ENCODE measurements around the gene PCDHGA9.
"Not testable (repeated sequence)": the region's sequence is repeated elsewhere in the genome, so short reads cannot be mapped to it uniquely, and the experiment has no call there.

The PCDHGA9 gene

GRCh38 chr5:141402553-141403243 lies at the start of gene PCDHGA9:
Gene PCDHGA9, plus strand, starts transcription at chr5:141402778. Its CDS starts 175 bp downstream, at chr5:141402953.
- DNase-seq = no peak

GRCh38 chr5:141354900-141355469 lies 47.6 kb upstream of the PCDHGA9 start, which contains the start of gene PCDHGA4:
Gene PCDHGA4, plus strand, starts transcription at chr5:141355021. Its CDS starts 87 bp downstream, at chr5:141355108.
- DNase-seq = no peak

DNA sequence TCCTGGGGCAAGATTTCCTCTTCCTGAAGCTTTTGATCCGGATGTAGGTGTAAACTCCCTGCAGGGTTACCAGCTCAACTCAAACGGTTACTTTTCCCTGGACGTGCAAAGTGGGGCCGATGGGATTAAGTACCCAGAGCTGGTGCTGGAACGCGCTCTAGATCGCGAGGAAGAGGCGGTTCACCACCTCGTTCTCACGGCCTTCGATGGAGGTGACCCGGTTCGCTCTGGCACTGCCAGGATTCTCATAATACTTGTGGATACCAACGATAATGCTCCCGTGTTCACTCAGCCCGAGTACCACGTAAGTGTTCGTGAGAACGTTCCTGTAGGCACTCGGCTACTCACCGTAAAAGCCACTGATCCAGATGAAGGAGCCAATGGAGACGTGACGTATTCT lies 46.9 kb upstream of the PCDHGA9 start:
- no peak for DNase-seq

DNA sequence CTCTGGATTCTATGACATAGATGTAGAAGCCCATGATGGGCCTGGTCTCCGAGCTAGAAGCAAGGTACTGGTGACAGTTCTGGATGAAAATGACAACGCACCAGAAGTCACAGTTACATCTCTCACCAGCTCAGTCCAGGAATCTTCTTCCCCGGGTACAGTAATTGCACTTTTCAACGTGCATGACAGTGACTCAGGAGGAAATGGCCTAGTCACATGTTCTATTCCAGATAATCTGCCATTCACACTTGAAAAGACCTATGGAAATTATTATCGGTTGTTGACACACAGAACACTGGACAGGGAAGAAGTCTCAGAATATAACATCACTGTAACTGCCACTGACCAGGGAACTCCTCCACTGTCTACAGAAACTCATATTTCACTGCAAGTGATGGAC lies 46.4 kb upstream of the PCDHGA9 start:
- DNase-seq = no peak

- no peak for DNase-seq
These were observed 45.6 kb upstream of the PCDHGA9 start for GRCh38 chr5:141356950-141357349.

- DNase-seq = no peak
These were observed 42.7 kb upstream of the PCDHGA9 start, which contains the start of gene PCDHGB2 for GRCh38 chr5:141359790-141360426. Gene PCDHGB2, plus strand, starts transcription at chr5:141359994. Its CDS starts 142 bp downstream, at chr5:141360136.

- no peak for DNase-seq
These were observed 41.9 kb upstream of the PCDHGA9 start for GRCh38 chr5:141360685-141361084.

DNA sequence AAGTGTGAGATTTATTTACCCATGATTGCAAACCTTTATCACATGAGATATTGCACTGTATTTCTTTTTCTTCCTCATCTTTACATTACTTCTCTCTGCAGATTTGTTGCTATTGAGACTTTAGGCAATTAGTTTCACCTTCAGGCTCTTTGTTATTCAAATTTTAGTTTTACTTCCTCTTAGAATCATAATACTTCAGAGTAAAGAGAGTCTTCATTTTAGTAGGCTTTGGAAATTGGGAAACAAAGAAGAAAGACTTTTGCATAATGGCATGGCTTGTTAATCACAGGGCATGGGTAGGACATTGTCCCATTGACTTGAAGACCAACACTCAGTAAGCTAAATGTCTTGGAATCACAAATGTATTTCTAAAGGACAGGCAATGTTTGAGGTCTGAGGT lies 39.9 kb upstream of the PCDHGA9 start:
- no peak for DNase-seq

GRCh38 chr5:141363952-141364660 lies 38.5 kb upstream of the PCDHGA9 start, which contains the start of gene PCDHGA5:
Gene PCDHGA5, plus strand, starts transcription at chr5:141364162. Its CDS starts 169 bp downstream, at chr5:141364331.
- DNase-seq = no peak

DNA sequence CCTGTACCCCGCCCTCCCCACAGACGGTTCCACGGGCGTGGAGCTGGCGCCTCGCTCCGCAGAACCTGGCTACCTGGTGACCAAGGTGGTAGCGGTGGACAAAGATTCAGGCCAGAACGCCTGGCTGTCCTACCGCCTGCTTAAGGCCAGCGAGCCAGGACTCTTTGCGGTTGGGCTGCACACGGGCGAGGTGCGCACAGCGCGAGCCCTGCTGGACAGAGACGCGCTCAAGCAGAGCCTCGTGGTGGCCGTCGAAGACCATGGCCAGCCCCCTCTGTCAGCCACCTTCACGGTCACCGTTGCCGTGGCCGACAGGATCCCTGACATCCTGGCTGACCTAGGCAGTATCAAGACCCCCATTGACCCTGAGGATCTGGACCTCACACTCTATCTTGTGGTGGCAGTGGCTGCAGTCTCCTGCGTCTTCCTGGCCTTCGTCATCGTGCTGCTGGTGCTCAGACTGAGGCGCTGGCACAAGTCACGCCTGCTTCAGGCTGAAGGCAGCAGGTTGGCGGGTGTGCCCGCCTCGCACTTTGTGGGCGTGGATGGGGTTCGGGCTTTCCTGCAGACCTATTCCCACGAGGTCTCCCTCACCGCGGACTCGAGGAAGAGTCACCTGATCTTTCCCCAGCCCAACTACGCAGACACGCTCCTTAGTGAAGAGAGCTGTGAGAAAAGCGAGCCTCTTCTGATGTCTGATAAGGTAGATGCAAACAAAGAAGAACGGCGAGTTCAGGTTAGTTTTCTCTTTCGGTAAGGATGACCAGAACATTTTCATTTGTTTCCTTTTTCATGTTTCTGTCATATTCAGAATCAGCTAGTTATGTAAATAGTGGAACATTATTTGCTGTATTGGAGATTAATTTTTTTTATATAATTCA lies 36.3 kb upstream of the PCDHGA9 start:
- no peak for DNase-seq

GRCh38 chr5:141369994-141370848 lies 32.4 kb upstream of the PCDHGA9 start, which contains the start of gene PCDHGB3:
Gene PCDHGB3, plus strand, starts transcription at chr5:141370242. Its CDS starts 153 bp downstream, at chr5:141370395.
- DNase-seq = no peak

DNA sequence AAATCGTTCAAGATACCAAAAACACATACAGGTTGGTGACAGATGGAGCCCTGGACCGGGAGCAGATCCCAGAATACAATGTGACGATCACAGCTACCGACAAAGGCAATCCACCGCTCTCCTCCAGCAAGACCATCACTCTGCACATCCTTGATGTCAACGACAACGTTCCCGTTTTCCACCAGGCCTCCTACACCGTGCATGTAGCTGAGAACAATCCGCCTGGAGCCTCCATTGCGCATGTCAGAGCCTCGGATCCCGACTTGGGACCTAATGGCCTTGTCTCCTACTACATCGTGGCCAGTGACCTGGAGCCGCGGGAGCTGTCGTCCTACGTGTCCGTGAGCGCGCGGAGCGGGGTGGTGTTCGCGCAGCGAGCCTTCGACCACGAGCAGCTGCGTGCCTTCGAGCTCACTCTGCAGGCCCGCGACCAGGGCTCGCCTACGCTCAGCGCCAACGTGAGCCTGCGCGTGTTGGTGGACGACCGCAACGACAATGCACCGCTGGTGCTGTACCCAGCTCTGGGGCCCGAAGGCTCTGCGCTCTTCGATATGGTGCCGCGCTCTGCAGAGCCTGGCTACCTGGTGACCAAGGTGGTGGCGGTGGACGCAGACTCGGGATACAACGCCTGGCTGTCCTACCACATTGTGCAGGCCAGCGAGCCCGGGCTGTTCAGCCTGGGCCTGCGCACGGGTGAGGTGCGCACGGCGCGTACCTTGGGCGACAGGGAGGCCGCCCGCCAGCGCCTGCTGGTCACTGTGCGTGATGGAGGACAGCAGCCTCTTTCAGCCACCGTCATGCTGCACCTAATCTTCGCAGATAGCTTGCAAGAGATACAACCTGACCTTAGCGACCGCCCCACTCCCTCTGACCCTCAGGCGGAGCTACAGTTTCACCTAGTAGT lies 30.8 kb upstream of the PCDHGA9 start:
- DNase-seq = no peak

DNA sequence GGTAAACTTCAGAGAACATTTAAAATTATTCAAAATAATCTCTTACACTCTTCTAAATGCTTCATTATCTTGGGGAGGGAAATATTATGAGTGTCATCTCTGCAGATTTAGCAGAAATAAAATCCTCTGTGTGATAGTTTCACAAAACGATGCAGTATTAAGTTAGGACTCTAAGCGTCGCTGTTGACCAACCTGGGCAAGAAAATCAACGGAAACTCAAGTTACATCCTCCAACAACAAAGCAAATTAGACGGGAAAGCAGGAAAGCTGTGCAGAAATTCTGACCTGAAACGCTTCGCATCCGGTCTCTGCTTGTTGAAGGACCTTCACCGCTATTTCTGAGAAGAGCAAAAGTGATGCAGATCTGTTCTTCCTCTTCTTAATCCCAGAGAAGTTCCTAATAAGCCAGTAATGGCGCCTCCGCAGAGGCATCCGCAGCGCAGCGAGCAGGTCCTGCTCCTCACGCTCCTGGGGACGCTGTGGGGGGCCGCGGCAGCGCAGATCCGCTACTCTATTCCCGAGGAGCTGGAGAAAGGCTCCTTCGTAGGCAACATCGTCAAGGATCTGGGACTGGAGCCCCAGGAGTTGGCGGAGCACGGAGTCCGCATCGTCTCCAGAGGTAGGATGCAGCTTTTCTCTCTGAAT lies 28.8 kb upstream of the PCDHGA9 start, which contains the start of gene PCDHGA6:
PCDHGA6 (plus strand) TSS at position 219 of the 645 bp plus-strand sequence; CDS start at position 412, 193 bp downstream.
- DNase-seq = no peak

GRCh38 chr5:141374627-141375026 lies 28.0 kb upstream of the PCDHGA9 start:
- no peak for DNase-seq

GRCh38 chr5:141375444-141376155 lies 27.0 kb upstream of the PCDHGA9 start:
- DNase-seq = not testable (repeated sequence)

GRCh38 chr5:141382469-141383294 lies 19.9 kb upstream of the PCDHGA9 start, which contains the start of gene PCDHGA7:
Gene PCDHGA7, plus strand, starts transcription at chr5:141382742. Its CDS starts 158 bp downstream, at chr5:141382900.
- DNase-seq = no peak

- no peak for DNase-seq
These were observed 19.2 kb upstream of the PCDHGA9 start for GRCh38 chr5:141383345-141383744.
